ENCODE measurements around the gene KLF11.
"Not testable (repeated sequence)": the region's sequence is repeated elsewhere in the genome, so short reads cannot be mapped to it uniquely, and the experiment has no call there.

Gene KLF11

GRCh38 chr2:10009811-10010781 lies 33.3 kb upstream of the KLF11 start:
- Histone ChIP-seq H3K36me3 (ENCODE audit: control insufficient read depth in 2 of 2, insufficient read depth in 2 of 2, low read length in 2 of 2) (no peaks in the 10 kb centered on the region), H3K27ac (ENCODE audit: low read length) (peak overlapping the region; percentile 64), H3K4me1 (ENCODE audit: control insufficient read depth, insufficient read depth, low read length) (peaks cover 36% of the 10 kb centered on the region), H3K9me3 (ENCODE audit: control insufficient read depth in 2 of 2, low read length in 2 of 2) (no peaks in the 10 kb centered on the region), H3K9ac (ENCODE audit: low read length in 2 of 2) (peak overlapping the region; percentile 29 to 38), H3K4me3 (ENCODE audit: low read length in 2 of 2) (no peak overlapping the region), H3K27me3 (ENCODE audit: control insufficient read depth in 1 of 2, insufficient read depth in 2 of 2, low read length in 2 of 2) (no peaks in the 10 kb centered on the region)

DNA sequence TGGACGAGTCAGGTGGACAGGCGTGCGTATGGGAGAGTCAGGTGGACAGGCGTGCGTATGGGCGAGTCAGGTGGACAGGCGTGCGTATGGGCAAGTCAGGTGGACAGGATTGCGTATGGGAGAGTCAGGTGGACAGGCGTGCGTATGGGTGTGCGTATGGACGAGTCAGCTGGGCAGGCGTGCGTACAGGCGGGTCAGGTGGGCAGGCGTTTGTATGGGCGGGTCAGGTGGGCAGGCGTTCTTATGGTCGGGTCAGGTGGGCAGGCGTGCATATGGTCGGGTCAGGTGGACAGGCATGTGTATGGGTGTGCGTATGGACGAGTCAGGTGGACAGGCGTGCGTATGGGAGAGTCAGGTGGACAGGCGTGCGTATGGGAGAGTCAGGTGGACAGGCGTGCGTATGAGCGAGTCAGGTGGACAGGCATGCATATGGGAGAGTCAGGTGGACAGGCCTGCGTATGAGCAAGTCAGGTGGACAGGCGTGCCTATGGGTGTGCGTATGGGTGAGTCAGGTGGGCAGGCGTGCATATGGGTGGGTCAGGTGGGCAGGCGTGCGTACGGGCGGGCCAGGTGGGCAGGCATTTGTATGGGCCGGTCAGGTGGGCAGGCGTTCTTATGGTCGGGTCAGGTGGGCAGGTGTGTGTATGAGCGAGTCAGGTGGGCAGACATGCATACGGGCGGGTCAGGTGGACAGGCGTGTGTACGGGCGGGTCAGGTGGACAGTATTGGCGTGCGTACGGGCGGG lies 32.3 kb upstream of the KLF11 start:
- H3K36me3 ChIP-seq (ENCODE audit: control insufficient read depth in 2 of 2, insufficient read depth in 2 of 2, low read length in 2 of 2); H3K27me3 ChIP-seq (ENCODE audit: control insufficient read depth in 1 of 2, insufficient read depth in 2 of 2, low read length in 2 of 2); H3K4me3 ChIP-seq (ENCODE audit: low read length in 2 of 2); H3K27ac ChIP-seq (ENCODE audit: low read length); H3K9ac ChIP-seq (ENCODE audit: low read length in 2 of 2); H3K9me3 ChIP-seq (ENCODE audit: control insufficient read depth in 2 of 2, low read length in 2 of 2): not testable (repeated sequence)
- peaks cover 36% of the 10 kb centered on the region for H3K4me1 ChIP-seq (ENCODE audit: control insufficient read depth, insufficient read depth, low read length)

DNA sequence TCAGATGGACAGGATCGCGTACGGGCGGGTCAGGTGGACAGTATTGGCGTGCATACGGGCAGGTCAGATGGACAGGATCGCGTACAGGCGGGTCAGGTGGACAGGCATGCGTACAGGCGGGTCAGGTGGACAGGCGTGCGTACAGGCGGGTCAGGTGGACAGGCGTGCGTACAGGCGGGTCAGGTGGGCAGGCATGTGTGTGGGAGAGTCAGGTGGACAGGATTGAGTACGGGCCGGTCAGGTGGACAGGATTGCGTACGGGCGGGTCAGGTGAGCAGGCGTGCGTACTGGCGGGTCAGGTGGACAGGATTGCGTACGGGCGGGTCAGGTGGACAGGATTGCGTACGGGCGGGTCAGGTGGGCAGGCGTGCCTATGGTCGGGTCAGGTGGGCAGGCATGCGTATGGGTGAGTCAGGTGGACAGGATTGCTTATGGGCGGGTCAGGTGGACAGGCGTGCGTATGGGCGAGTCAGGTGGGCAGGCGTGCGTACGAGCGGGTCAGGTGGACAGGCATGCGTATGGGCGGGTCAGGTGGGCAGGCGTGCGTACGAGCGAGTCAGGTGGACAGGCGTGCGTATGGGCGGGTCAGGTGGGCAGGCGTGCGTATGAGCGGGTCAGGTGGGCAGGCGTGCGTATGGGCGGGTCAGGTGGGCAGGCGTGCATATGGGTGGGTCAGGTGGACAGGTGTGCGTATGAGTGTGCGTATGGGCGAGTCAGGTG lies 31.6 kb upstream of the KLF11 start:
- H3K36me3 ChIP-seq (ENCODE audit: control insufficient read depth in 2 of 2, insufficient read depth in 2 of 2, low read length in 2 of 2); H3K4me3 ChIP-seq (ENCODE audit: low read length in 2 of 2); H3K9ac ChIP-seq (ENCODE audit: low read length in 2 of 2); H3K9me3 ChIP-seq (ENCODE audit: control insufficient read depth in 2 of 2, low read length in 2 of 2); H3K27me3 ChIP-seq (ENCODE audit: control insufficient read depth in 1 of 2, insufficient read depth in 2 of 2, low read length in 2 of 2); H3K27ac ChIP-seq (ENCODE audit: low read length): not testable (repeated sequence)
- peaks cover 33% of the 10 kb centered on the region for H3K4me1 ChIP-seq (ENCODE audit: control insufficient read depth, insufficient read depth, low read length)

DNA sequence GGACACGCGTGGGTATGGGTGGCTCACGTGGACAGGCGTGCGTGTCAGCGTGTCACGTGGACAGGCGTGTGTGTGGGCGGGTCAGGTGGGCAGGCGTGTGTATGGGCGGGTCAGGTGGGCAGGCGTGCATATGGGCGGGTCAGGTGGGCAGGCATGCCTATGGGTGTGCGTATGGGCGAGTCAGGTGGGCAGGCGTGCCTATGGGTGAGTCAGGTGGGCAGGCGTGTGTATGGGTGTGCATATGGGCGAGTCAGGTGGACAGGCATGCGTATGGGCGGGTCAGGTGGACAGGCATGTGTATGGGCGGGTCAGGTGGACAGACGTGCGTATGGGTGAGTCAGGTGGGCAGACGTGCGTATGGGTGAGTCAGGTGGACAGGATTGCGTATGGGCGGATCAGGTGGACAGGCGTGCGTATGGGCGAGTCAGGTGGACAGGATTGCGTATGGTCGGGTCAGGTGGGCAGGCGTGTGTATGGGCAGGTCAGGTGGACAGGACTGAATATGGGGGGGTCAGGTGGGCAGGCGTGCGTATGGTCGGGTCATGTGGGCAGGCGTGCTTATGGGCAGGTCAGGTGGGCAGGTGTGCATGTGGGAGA lies 30.9 kb upstream of the KLF11 start:
- not testable (repeated sequence) for H3K27ac ChIP-seq (ENCODE audit: low read length); H3K4me3 ChIP-seq (ENCODE audit: low read length in 2 of 2); H3K9ac ChIP-seq (ENCODE audit: low read length in 2 of 2); H3K9me3 ChIP-seq (ENCODE audit: control insufficient read depth in 2 of 2, low read length in 2 of 2); H3K36me3 ChIP-seq (ENCODE audit: control insufficient read depth in 2 of 2, insufficient read depth in 2 of 2, low read length in 2 of 2); H3K27me3 ChIP-seq (ENCODE audit: control insufficient read depth in 1 of 2, insufficient read depth in 2 of 2, low read length in 2 of 2)
- peaks cover 28% of the 10 kb centered on the region for H3K4me1 ChIP-seq (ENCODE audit: control insufficient read depth, insufficient read depth, low read length)

DNA sequence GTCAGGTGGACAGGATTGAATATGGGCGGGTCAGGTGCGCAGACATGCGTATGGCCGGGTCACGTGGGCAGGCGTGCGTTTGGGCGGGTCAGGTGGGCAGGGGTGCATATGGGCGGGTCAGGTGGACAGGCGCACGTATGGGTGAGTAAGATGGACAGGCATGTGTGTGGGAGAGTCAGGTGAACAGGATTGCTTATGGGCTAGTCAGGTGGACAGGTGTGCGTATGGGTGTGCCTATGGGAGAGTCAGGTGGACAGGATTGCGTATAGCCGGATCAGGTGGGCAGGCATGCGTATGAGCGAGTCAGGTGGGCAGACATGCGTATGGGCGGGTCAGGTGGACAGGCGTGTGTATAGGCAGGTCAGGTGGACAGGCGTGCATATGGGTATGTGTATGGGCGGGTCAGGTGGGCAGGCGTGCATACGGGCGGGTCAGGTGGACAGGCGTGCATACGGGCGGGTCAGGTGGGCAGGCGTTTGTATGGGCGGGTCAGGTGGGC lies 30.3 kb upstream of the KLF11 start:
- Histone ChIP-seq H3K36me3 (ENCODE audit: control insufficient read depth in 2 of 2, insufficient read depth in 2 of 2, low read length in 2 of 2) (no peaks in the 10 kb centered on the region), H3K27ac (ENCODE audit: low read length) (no peak overlapping the region), H3K4me3 (ENCODE audit: low read length in 2 of 2) (no peak overlapping the region), H3K9me3 (ENCODE audit: control insufficient read depth in 2 of 2, low read length in 2 of 2) (peaks cover 0 to 9% of the 10 kb centered on the region in 2 donors), H3K27me3 (ENCODE audit: control insufficient read depth in 1 of 2, insufficient read depth in 2 of 2, low read length in 2 of 2) (no peaks in the 10 kb centered on the region), H3K4me1 (ENCODE audit: control insufficient read depth, insufficient read depth, low read length) (peaks cover 23% of the 10 kb centered on the region), H3K9ac (ENCODE audit: low read length in 2 of 2) (no peak overlapping the region)

- not testable (repeated sequence) for H3K27ac ChIP-seq (ENCODE audit: low read length); H3K9ac ChIP-seq (ENCODE audit: low read length in 2 of 2); H3K27me3 ChIP-seq (ENCODE audit: control insufficient read depth in 1 of 2, insufficient read depth in 2 of 2, low read length in 2 of 2); H3K9me3 ChIP-seq (ENCODE audit: control insufficient read depth in 2 of 2, low read length in 2 of 2); H3K4me3 ChIP-seq (ENCODE audit: low read length in 2 of 2); H3K36me3 ChIP-seq (ENCODE audit: control insufficient read depth in 2 of 2, insufficient read depth in 2 of 2, low read length in 2 of 2)
- peaks cover 18% of the 10 kb centered on the region for H3K4me1 ChIP-seq (ENCODE audit: control insufficient read depth, insufficient read depth, low read length)
These were observed 29.5 kb upstream of the KLF11 start for GRCh38 chr2:10013651-10014417.

DNA sequence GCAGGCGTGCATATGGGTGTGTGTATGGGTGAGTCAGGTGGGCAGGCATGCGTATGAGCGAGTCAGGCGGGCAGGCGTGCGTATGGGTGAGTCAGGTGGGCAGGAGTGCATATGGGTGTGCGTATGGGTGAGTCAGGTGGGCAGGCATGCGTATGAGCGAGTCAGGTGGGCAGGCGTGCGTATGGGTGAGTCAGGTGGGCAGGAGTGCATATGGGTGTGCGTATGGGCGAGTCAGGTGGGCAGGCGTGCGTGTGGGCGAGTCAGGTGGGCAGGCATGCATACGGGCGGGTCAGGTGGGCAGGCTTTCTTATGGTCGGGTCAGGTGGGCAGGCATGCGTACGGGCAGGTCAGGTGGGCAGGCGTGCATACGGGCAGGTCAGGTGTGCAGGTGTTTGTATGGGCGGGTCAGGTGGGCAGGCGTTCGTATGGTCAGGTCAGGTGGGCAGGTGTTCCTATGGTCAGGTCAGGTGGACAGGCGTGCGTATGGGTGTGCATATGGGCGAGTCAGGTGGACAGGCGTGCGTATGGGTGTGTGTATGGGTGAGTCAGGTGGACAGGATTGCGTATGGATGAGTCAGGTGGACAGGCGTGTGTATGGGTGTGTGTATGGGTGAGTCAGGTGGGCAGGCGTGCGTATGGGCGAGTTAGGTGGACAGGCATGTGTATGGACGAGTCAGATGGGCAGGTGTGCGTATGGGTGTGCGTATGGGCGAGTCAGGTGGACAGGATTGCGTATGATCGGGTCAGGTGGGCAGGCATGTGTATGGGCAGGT lies 28.7 kb upstream of the KLF11 start:
- no peaks in the 10 kb centered on the region for H3K36me3 ChIP-seq (ENCODE audit: control insufficient read depth in 2 of 2, insufficient read depth in 2 of 2, low read length in 2 of 2)
- peaks cover 12% of the 10 kb centered on the region for H3K4me1 ChIP-seq (ENCODE audit: control insufficient read depth, insufficient read depth, low read length)
- no peak overlapping the region for H3K4me3 ChIP-seq (ENCODE audit: low read length in 2 of 2)
- no peaks in the 10 kb centered on the region for H3K27me3 ChIP-seq (ENCODE audit: control insufficient read depth in 1 of 2, insufficient read depth in 2 of 2, low read length in 2 of 2)
- H3K9ac ChIP-seq (ENCODE audit: low read length in 2 of 2): no peak overlapping the region
- no peak overlapping the region for H3K27ac ChIP-seq (ENCODE audit: low read length)
- peaks cover 0 to 9% of the 10 kb centered on the region in 2 donors for H3K9me3 ChIP-seq (ENCODE audit: control insufficient read depth in 2 of 2, low read length in 2 of 2)

GRCh38 chr2:10015376-10015989 lies 27.9 kb upstream of the KLF11 start:
- H3K4me1 ChIP-seq (ENCODE audit: control insufficient read depth, insufficient read depth, low read length); H3K4me3 ChIP-seq (ENCODE audit: low read length in 2 of 2); H3K36me3 ChIP-seq (ENCODE audit: control insufficient read depth in 2 of 2, insufficient read depth in 2 of 2, low read length in 2 of 2); H3K9me3 ChIP-seq (ENCODE audit: control insufficient read depth in 2 of 2, low read length in 2 of 2); H3K27me3 ChIP-seq (ENCODE audit: control insufficient read depth in 1 of 2, insufficient read depth in 2 of 2, low read length in 2 of 2); H3K27ac ChIP-seq (ENCODE audit: low read length); H3K9ac ChIP-seq (ENCODE audit: low read length in 2 of 2): not testable (repeated sequence)

Measured in stomach smooth muscle (tissue), 2 donors.